Activated naive CD8-positive, alpha-beta T cell (primary cell): ENCODE measurements around the gene TIMM10.

Source experiments
- H3K27ac Mint-ChIP-seq: one replicate; pipeline ENCODE4 v1.8.0; 2021; ENCODE audit warnings: mixed read lengths
- H3K27me3 Mint-ChIP-seq: one replicate; pipeline ENCODE4 v1.8.0; 2021; ENCODE audit warnings: mixed read lengths
- H3K36me3 Mint-ChIP-seq: one replicate; pipeline ENCODE4 v1.8.0; 2021; ENCODE audit warnings: mixed read lengths
- H3K4me1 Mint-ChIP-seq: one replicate; pipeline ENCODE4 v1.8.0; 2021; ENCODE audit warnings: low read depth, mixed read lengths
- H3K4me3 Mint-ChIP-seq: one replicate; pipeline ENCODE4 v1.8.0; 2021; ENCODE audit warnings: mild to moderate bottlenecking, mixed read lengths
- H3K9me3 Mint-ChIP-seq: one replicate; pipeline ENCODE4 v1.8.0; 2021; ENCODE audit warnings: low read depth, mixed read lengths

Gene TIMM10

GRCh38 chr11:57523419-57523818, 7.1 kb downstream of the TIMM10 start:
- no peaks in the 10 kb centered on the region for H3K27me3 Mint-ChIP-seq
- H3K9me3 Mint-ChIP-seq: no peaks in the 10 kb centered on the region
- no peak overlapping the region for H3K4me3 Mint-ChIP-seq
- H3K27ac Mint-ChIP-seq: no peak overlapping the region
- peaks cover 8% of the 10 kb centered on the region for H3K36me3 Mint-ChIP-seq
- H3K4me1 Mint-ChIP-seq: peaks cover 14% of the 10 kb centered on the region

- Mint-ChIP-seq H3K9me3 (no peaks in the 10 kb centered on the region), H3K4me3 (no peak overlapping the region), H3K27me3 (no peaks in the 10 kb centered on the region), H3K4me1 (peaks cover 2% of the 10 kb centered on the region), H3K36me3 (no peaks in the 10 kb centered on the region), H3K27ac (no peak overlapping the region)
Observed at GRCh38 chr11:57521116-57521515, 9.4 kb downstream of the TIMM10 start.

GRCh38 chr11:57516061-57516443, 14.5 kb downstream of the TIMM10 start:
- peak overlapping the region; percentile 75 for H3K27ac Mint-ChIP-seq
- no peaks in the 10 kb centered on the region for H3K36me3 Mint-ChIP-seq
- H3K9me3 Mint-ChIP-seq: no peaks in the 10 kb centered on the region
- H3K27me3 Mint-ChIP-seq: no peaks in the 10 kb centered on the region
- peak overlapping the region; percentile 95 for H3K4me3 Mint-ChIP-seq
- H3K4me1 Mint-ChIP-seq: peaks cover 33% of the 10 kb centered on the region

GRCh38 chr11:57515332-57516060, 15.1 kb downstream of the TIMM10 start, which contains the start of gene SLC43A1:
Gene SLC43A1 (minus strand): TSS chr11:57515702. CDS start chr11:57514111, 1,591 bp downstream.
- H3K36me3 Mint-ChIP-seq: no peaks in the 10 kb centered on the region
- peak within 1 kb of the TSS; percentile 96 for H3K4me3 Mint-ChIP-seq
- peak within 1 kb of the TSS; percentile 92 for H3K27ac Mint-ChIP-seq
- no peaks in the 10 kb centered on the region for H3K9me3 Mint-ChIP-seq
- H3K4me1 Mint-ChIP-seq: peaks cover 33% of the 10 kb centered on the region
- H3K27me3 Mint-ChIP-seq: no peaks in the 10 kb centered on the region

- H3K36me3 Mint-ChIP-seq: no peaks in the 10 kb centered on the region
- H3K27ac Mint-ChIP-seq: peak overlapping the region; percentile 92
- no peaks in the 10 kb centered on the region for H3K27me3 Mint-ChIP-seq
- H3K4me1 Mint-ChIP-seq: peaks cover 35% of the 10 kb centered on the region
- no peaks in the 10 kb centered on the region for H3K9me3 Mint-ChIP-seq
- peak overlapping the region; percentile 96 for H3K4me3 Mint-ChIP-seq
Observed at GRCh38 chr11:57514538-57515331, 15.8 kb downstream of the TIMM10 start.

- peaks cover 36% of the 10 kb centered on the region for H3K4me1 Mint-ChIP-seq
- H3K27me3 Mint-ChIP-seq: no peaks in the 10 kb centered on the region
- H3K9me3 Mint-ChIP-seq: no peaks in the 10 kb centered on the region
- no peaks in the 10 kb centered on the region for H3K36me3 Mint-ChIP-seq
- H3K4me3 Mint-ChIP-seq: peak overlapping the region; percentile 96
- H3K27ac Mint-ChIP-seq: peak overlapping the region; percentile 84
Observed at GRCh38 chr11:57513911-57514537, 16.5 kb downstream of the TIMM10 start.

GRCh38 chr11:57513452-57513795, 17.1 kb downstream of the TIMM10 start:
- H3K27me3 Mint-ChIP-seq: no peaks in the 10 kb centered on the region
- H3K36me3 Mint-ChIP-seq: no peaks in the 10 kb centered on the region
- no peaks in the 10 kb centered on the region for H3K9me3 Mint-ChIP-seq
- H3K4me1 Mint-ChIP-seq: peaks cover 36% of the 10 kb centered on the region
- H3K4me3 Mint-ChIP-seq: peak overlapping the region; percentile 96
- peak overlapping the region; percentile 84 for H3K27ac Mint-ChIP-seq

GRCh38 chr11:57512646-57513451, 17.7 kb downstream of the TIMM10 start:
- Mint-ChIP-seq H3K4me3 (peak overlapping the region; percentile 96), H3K27ac (peak overlapping the region; percentile 78), H3K9me3 (no peaks in the 10 kb centered on the region), H3K4me1 (peaks cover 36% of the 10 kb centered on the region), H3K27me3 (no peaks in the 10 kb centered on the region), H3K36me3 (no peaks in the 10 kb centered on the region)

- Mint-ChIP-seq H3K4me1 (peaks cover 36% of the 10 kb centered on the region), H3K36me3 (no peaks in the 10 kb centered on the region), H3K4me3 (peak overlapping the region; percentile 57), H3K27ac (peak overlapping the region; percentile 78), H3K9me3 (no peaks in the 10 kb centered on the region), H3K27me3 (no peaks in the 10 kb centered on the region)
Observed at GRCh38 chr11:57511741-57512430, 18.7 kb downstream of the TIMM10 start.

- Mint-ChIP-seq H3K27me3 (no peaks in the 10 kb centered on the region), H3K27ac (no peak overlapping the region), H3K9me3 (no peaks in the 10 kb centered on the region), H3K4me1 (peaks cover 25% of the 10 kb centered on the region), H3K36me3 (peaks cover 3% of the 10 kb centered on the region), H3K4me3 (no peak overlapping the region)
Observed at GRCh38 chr11:57508341-57509170, 22.0 kb downstream of the TIMM10 start.

- no peak overlapping the region for H3K4me3 Mint-ChIP-seq
- H3K9me3 Mint-ChIP-seq: no peaks in the 10 kb centered on the region
Observed at GRCh38 chr11:57506522-57506921, 24.0 kb downstream of the TIMM10 start.

GRCh38 chr11:57504511-57504910, 26.0 kb downstream of the TIMM10 start:
- Mint-ChIP-seq H3K27ac (peak overlapping the region; percentile 16), H3K4me1 (peaks cover 6% of the 10 kb centered on the region), H3K9me3 (no peaks in the 10 kb centered on the region), H3K36me3 (peaks cover 10% of the 10 kb centered on the region), H3K27me3 (no peaks in the 10 kb centered on the region), H3K4me3 (no peak overlapping the region)

More at GRCh38 chr11:57506522-57506921, 24.0 kb downstream of the TIMM10 start:
- Mint-ChIP-seq H3K27ac (no peak overlapping the region), H3K27me3 (no peaks in the 10 kb centered on the region), H3K36me3 (peaks cover 3% of the 10 kb centered on the region), H3K4me1 (peaks cover 5% of the 10 kb centered on the region)

- no peak overlapping the region for H3K4me3 Mint-ChIP-seq
- H3K27ac Mint-ChIP-seq: no peak overlapping the region
- H3K36me3 Mint-ChIP-seq: peaks cover 10% of the 10 kb centered on the region
- H3K4me1 Mint-ChIP-seq: peaks cover 6% of the 10 kb centered on the region
- no peaks in the 10 kb centered on the region for H3K9me3 Mint-ChIP-seq
- no peaks in the 10 kb centered on the region for H3K27me3 Mint-ChIP-seq
Observed at GRCh38 chr11:57502870-57503269, 27.7 kb downstream of the TIMM10 start.
